T-cell (primary cell): ENCODE measurements around the gene HLA-DRB1. TPM values are rescaled to one million over a fixed set of nuclear protein-coding genes. Genes with fewer than 3 reads are reported as not detected.
"Not testable (repeated sequence)": the region's sequence is repeated elsewhere in the genome, so short reads cannot be mapped to it uniquely, and the experiment has no call there.

Experiments
- ATAC-seq, 4 experiments: fragments of 200-7000 bp in 3 of 4; fragments of 150-1000 bp in 1 of 4; cut with Tn5 transposase; replicated peaks in 1 of 4; 1 replicate in 3 of 4; 2 replicates in 1 of 4; pipeline ENCODE4 v1.10.0; 2021; ENCODE audit warnings: moderate library complexity in 3 of 4, mild to moderate bottlenecking in 2 of 4, moderate number of reproducible peaks in 1 of 4
- CTCF ChIA-PET, 2 donors: fragments of 300-600 bp; sonication (Branson Sonifier 250); formaldehyde crosslinking; loops; one replicate each; lab custom pipeline; 2022; ENCODE audit warnings: antibody characterized with exemption in 2 of 2; lab: Charles Lee
- POLR2A ChIA-PET, 2 donors: fragments of 300-600 bp; sonication (Branson Sonifier 250); formaldehyde crosslinking; loops; one replicate each; lab custom pipeline; 2022; ENCODE audit warnings: antibody characterized with exemption in 2 of 2; lab: Charles Lee
- DNase-seq, 35 experiments: peaks; one replicate each; pipeline versions ENCODE4 v3.0.0 to v3.0.0-alpha.2; 2013 to 2023
- H3K27ac ChIP-seq: one replicate; pipeline ENCODE4 v1.5.1; 2013; ENCODE audit warnings: low read length
- H3K27me3 ChIP-seq, 2 experiments: replicated peaks in 1 of 2; 1 replicate in 1 of 2; 2 replicates in 1 of 2; pipeline versions ENCODE4 v1.6.1 to v1.7.0; 2013; ENCODE audit warnings: low read length in 1 of 2, mixed read lengths in 1 of 2; ENCODE audit not compliant: control insufficient read depth in 2 of 2, insufficient read depth in 2 of 2; ENCODE audit errors: extremely low read depth in 1 of 2
- H3K36me3 ChIP-seq, 2 donors: 1 replicate in 1 of 2; 2 replicates in 1 of 2; pipeline versions ENCODE4 v1.6.1 to v1.7.0; 2013; ENCODE audit warnings: low read length in 1 of 2; ENCODE audit not compliant: control insufficient read depth in 2 of 2, insufficient read depth in 1 of 2; ENCODE audit errors: extremely low read depth in 1 of 2
- H3K4me1 ChIP-seq, 2 experiments: 1 replicate in 1 of 2; 2 replicates in 1 of 2; pipeline versions ENCODE4 v1.6.1 to v1.7.0; 2013; ENCODE audit warnings: low read length in 2 of 2, mixed read lengths in 1 of 2; ENCODE audit not compliant: insufficient read depth in 2 of 2, control insufficient read depth in 1 of 2; ENCODE audit errors: extremely low read depth in 1 of 2
- H3K4me3 ChIP-seq, 2 donors: 1 replicate in 1 of 2; 2 replicates in 1 of 2; pipeline versions ENCODE4 v1.5.1 to v1.7.0; 2013; ENCODE audit warnings: mild to moderate bottlenecking in 2 of 2, low read length in 1 of 2, moderate library complexity in 1 of 2; ENCODE audit not compliant: control insufficient read depth in 1 of 2; ENCODE audit errors: extremely low read depth in 1 of 2
- H3K9me3 ChIP-seq: 2 replicates; pipeline ENCODE4 v1.7.0; 2013
- H3K27ac Mint-ChIP-seq, 2 donors: one replicate each; pipeline ENCODE4 v1.8.0; 2020 to 2021; ENCODE audit warnings: mild to moderate bottlenecking in 2 of 2, mixed read lengths in 2 of 2
- H3K27me3 Mint-ChIP-seq, 2 donors: one replicate each; pipeline ENCODE4 v1.8.0; 2021 to 2022; ENCODE audit warnings: mixed read lengths in 2 of 2
- H3K36me3 Mint-ChIP-seq: one replicate; pipeline ENCODE4 v1.8.0; 2021; ENCODE audit warnings: mixed read lengths
- H3K4me1 Mint-ChIP-seq, 3 donors: one replicate each; pipeline ENCODE4 v1.8.0; 2020 to 2022; ENCODE audit warnings: mixed read lengths in 3 of 3, mild to moderate bottlenecking in 1 of 3
- H3K4me3 Mint-ChIP-seq, 3 donors: one replicate each; pipeline ENCODE4 v1.8.0; 2020 to 2022; ENCODE audit warnings: mild to moderate bottlenecking in 3 of 3, mixed read lengths in 3 of 3, moderate library complexity in 3 of 3
- H3K9me3 Mint-ChIP-seq, 3 donors: one replicate each; pipeline ENCODE4 v1.8.0; 2020 to 2022; ENCODE audit warnings: mixed read lengths in 3 of 3
- WGBS: methylation state at CpG from one replicate; pipeline ENCODE4 v1.1.5; 2013; ENCODE audit warnings: missing lambda C conversion rate; ENCODE audit not compliant: insufficient coverage; 5-methylcytosine and 5-hydroxymethylcytosine counted together
- total RNA-seq, 35 experiments: library from RNA in 6 of 35; stranded (reverse) in 6 of 35; fragments of 120-200 nt in 1 of 35; gene quantifications; one replicate each; pipeline versions ENCODE4 v1.2.1 to v1.2.4 and lab custom pipeline; 2013 to 2026

Gene HLA-DRB1
- total RNA-seq, 5 donors from 2014 or later (not counting 1 experiment from before 2014, with no cell fraction given): 23.4 to 44.1 (median 30.3) TPM

GRCh38 chr6:32590713-32591112 is 1.1 kb upstream of the HLA-DRB1 start:
- H3K27me3 ChIP-seq, H3K36me3 Mint-ChIP-seq, CTCF ChIA-PET, H3K4me3 Mint-ChIP-seq, DNase-seq, H3K9me3 Mint-ChIP-seq, H3K9me3 ChIP-seq, ATAC-seq, H3K4me3 ChIP-seq, H3K27ac ChIP-seq, H3K27me3 Mint-ChIP-seq, H3K36me3 ChIP-seq, H3K27ac Mint-ChIP-seq, H3K4me1 ChIP-seq: not testable (repeated sequence)
- POLR2A ChIA-PET: interaction anchor here in 1 of 2 donors (0.6 kb wide), 1 partner anchor 35 kb away, joined by 4 read pairs; no protein-coding TSS in a partner anchor
- WGBS: no CpG with 5 or more reads among the region's 10 CpGs
- peaks cover 5 to 29% (median 7%) of the 10 kb centered on the region in 3 donors for H3K4me1 Mint-ChIP-seq

DNA sequence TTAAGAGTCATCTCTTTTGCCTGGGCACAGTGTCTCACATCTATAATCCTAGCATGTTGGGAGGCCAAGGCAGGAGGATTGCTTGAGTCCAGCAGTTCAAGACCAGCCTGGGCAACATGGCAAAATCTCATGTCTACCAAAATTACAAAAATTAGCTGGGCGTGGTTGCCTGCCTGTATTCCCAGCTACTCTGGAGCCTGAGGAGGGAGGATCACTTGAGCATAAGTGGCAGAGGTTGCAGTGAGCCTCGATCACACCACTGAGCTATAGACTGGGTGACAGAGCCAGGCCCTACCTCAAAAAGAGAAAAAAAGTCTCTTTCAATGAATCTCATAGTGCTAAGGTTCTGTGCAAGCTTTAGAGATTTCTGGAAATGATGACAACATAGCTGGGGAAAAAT is 1.5 kb downstream of the HLA-DRB1 start:
- CTCF ChIA-PET: no interaction called here
- H3K36me3 Mint-ChIP-seq: no peaks in the 10 kb centered on the region

GRCh38 chr6:32583527-32583898 is 6.1 kb downstream of the HLA-DRB1 start:
- H3K9me3 ChIP-seq: no peaks in the 10 kb centered on the region
- no peaks in the 10 kb centered on the region for H3K36me3 ChIP-seq
- H3K4me1 Mint-ChIP-seq: peaks cover 14 to 36% (median 29%) of the 10 kb centered on the region in 3 donors
- H3K4me3 Mint-ChIP-seq: peak overlapping the region in 2 of 3 donors; percentile 5 to 91
- H3K27me3 Mint-ChIP-seq: no peaks in the 10 kb centered on the region
- H3K27me3 ChIP-seq: no peaks in the 10 kb centered on the region
- ATAC-seq (peak in 2 of 4 experiments; percentile 10 to 24), DNase-seq (no peak)
- peaks cover 0 to 4% of the 10 kb centered on the region in 2 experiments for H3K4me1 ChIP-seq
- H3K36me3 Mint-ChIP-seq: peaks cover 5% of the 10 kb centered on the region
- no peaks in the 10 kb centered on the region for H3K9me3 Mint-ChIP-seq
- H3K27ac Mint-ChIP-seq: no peak overlapping the region
- 14% methylated on average over 1 of the region's 2 CpGs for WGBS
- no peak overlapping the region for H3K27ac ChIP-seq
- ChIA-PET POLR2A (no interaction called here), CTCF (no interaction called here)
- H3K4me3 ChIP-seq: no peak overlapping the region

More for the DNA sequence above, 1.5 kb downstream of the HLA-DRB1 start:
- Histone ChIP-seq H3K27ac (no peak overlapping the region), H3K36me3 (no peaks in the 10 kb centered on the region), H3K4me1 (peaks cover 0 to 3% of the 10 kb centered on the region in 2 experiments), H3K4me3 (no peak overlapping the region), H3K9me3 (no peaks in the 10 kb centered on the region), H3K27me3 (no peaks in the 10 kb centered on the region)
- ATAC-seq (no peak), DNase-seq (no peak)
- H3K27me3 Mint-ChIP-seq: no peaks in the 10 kb centered on the region
- H3K4me3 Mint-ChIP-seq: peak overlapping the region; percentile 41 to 60 (median 59)
- POLR2A ChIA-PET: no interaction called here
- no peaks in the 10 kb centered on the region for H3K9me3 Mint-ChIP-seq
- H3K4me1 Mint-ChIP-seq: peaks cover 7 to 40% (median 22%) of the 10 kb centered on the region in 3 donors
- H3K27ac Mint-ChIP-seq: no peak overlapping the region
- WGBS: no CpG with 5 or more reads among the region's 2 CpGs

- Mint-ChIP-seq H3K4me1 (peaks cover 17 to 38% (median 18%) of the 10 kb centered on the region in 3 donors), H3K27me3 (peaks cover 0 to 5% of the 10 kb centered on the region in 2 donors), H3K27ac (no peak overlapping the region), H3K36me3 (peaks cover 7% of the 10 kb centered on the region), H3K9me3 (no peaks in the 10 kb centered on the region), H3K4me3 (no peak overlapping the region)
- no peaks in the 10 kb centered on the region for H3K36me3 ChIP-seq
- peaks cover 0 to 4% of the 10 kb centered on the region in 2 experiments for H3K4me1 ChIP-seq
- ATAC-seq (no peak), DNase-seq (no peak)
- H3K4me3 ChIP-seq: no peak overlapping the region
- ChIA-PET CTCF (no interaction called here), POLR2A (interaction anchor here in 1 of 2 donors (0.6 kb wide), 1 partner anchor 109 kb away, joined by 3 read pairs; no protein-coding TSS in a partner anchor)
- no peak overlapping the region for H3K27ac ChIP-seq
- no CpG with 5 or more reads among the region's 8 CpGs for WGBS
- no peaks in the 10 kb centered on the region for H3K27me3 ChIP-seq
- H3K9me3 ChIP-seq: no peaks in the 10 kb centered on the region
These were observed 8.1 kb downstream of the HLA-DRB1 start for GRCh38 chr6:32581315-32582095.

- Histone ChIP-seq H3K4me3 (no peak overlapping the region), H3K9me3 (no peaks in the 10 kb centered on the region), H3K27ac (no peak overlapping the region), H3K4me1 (peaks cover 0 to 4% of the 10 kb centered on the region in 2 experiments), H3K27me3 (no peaks in the 10 kb centered on the region), H3K36me3 (no peaks in the 10 kb centered on the region)
- CTCF ChIA-PET: no interaction called here
- peaks cover 11 to 38% (median 18%) of the 10 kb centered on the region in 3 donors for H3K4me1 Mint-ChIP-seq
- H3K36me3 Mint-ChIP-seq: peaks cover 7% of the 10 kb centered on the region
- no peak for DNase-seq
- H3K27me3 Mint-ChIP-seq: peaks cover 0 to 5% of the 10 kb centered on the region in 2 donors
- POLR2A ChIA-PET: interaction anchor here in 1 of 2 donors (0.6 kb wide), 1 partner anchor 108 kb away, joined by 3 read pairs; no protein-coding TSS in a partner anchor
- WGBS: 88% methylated on average over 4 of the region's 4 CpGs
- H3K9me3 Mint-ChIP-seq: no peaks in the 10 kb centered on the region
- no peak overlapping the region for H3K4me3 Mint-ChIP-seq
- H3K27ac Mint-ChIP-seq: no peak overlapping the region
- no peak for ATAC-seq
These were observed 9.1 kb downstream of the HLA-DRB1 start for GRCh38 chr6:32580593-32580992.

DNA sequence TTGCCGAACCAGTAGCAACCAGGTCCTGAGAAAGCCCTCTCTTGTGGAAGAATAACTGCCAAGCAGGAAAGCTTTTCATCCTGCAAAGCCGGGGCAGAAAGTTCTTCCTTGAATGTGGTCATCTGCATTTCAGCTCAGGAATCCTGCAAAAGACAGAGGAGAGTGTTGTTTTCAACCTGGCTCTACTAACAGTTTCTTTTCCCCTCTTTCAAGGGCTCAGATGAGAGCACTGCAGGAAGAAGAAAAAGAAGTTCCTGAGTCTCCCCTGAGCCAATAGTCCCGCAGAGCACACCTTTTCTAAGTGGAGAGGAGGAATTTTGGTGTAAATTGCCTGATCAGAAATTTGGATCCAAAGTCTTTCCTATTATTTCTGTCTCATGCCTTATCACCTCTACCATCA is 10.7 kb downstream of the HLA-DRB1 start:
- H3K27ac Mint-ChIP-seq: no peak overlapping the region
- POLR2A ChIA-PET: interaction anchor here in 1 of 2 donors (0.6 kb wide), 1 partner anchor 31 kb away, joined by 6 read pairs; no protein-coding TSS in a partner anchor

More for the DNA sequence above, 10.7 kb downstream of the HLA-DRB1 start:
- no peak for ATAC-seq
- Histone ChIP-seq H3K4me3 (no peak overlapping the region), H3K9me3 (no peaks in the 10 kb centered on the region), H3K4me1 (peaks cover 0 to 4% of the 10 kb centered on the region in 2 experiments), H3K27ac (no peak overlapping the region), H3K27me3 (no peaks in the 10 kb centered on the region), H3K36me3 (no peaks in the 10 kb centered on the region)
- Mint-ChIP-seq H3K27me3 (peaks cover 0 to 11% of the 10 kb centered on the region in 2 donors), H3K4me3 (peak overlapping the region in 1 of 3 donors; percentile 38), H3K9me3 (no peaks in the 10 kb centered on the region), H3K36me3 (peaks cover 7% of the 10 kb centered on the region), H3K4me1 (peaks cover 4 to 29% (median 18%) of the 10 kb centered on the region in 3 donors)
- no peak for DNase-seq
- CTCF ChIA-PET: no interaction called here
- 0% methylated on average over 2 of the region's 3 CpGs for WGBS
